ENCODE data around the gene SOS1. TPM values are rescaled to one million over a fixed set of nuclear protein-coding genes. Genes with fewer than 3 reads are reported as not detected.

Gene SOS1
- total RNA-seq, 1 donor from 2014 or later, result 44.0 TPM

- H3K27ac ChIP-seq (ENCODE audit: low read depth, low read length), result no peak overlapping the region
- TF ChIP-seq EZH2 (IDR thresholded peaks at IDR 0.05; ENCODE audit: insufficient read depth, low read length) (no peak), CTCF (IDR thresholded peaks at IDR 0.05; ENCODE audit: insufficient read depth, low read depth, low read length) (no peak)
- DNase-seq (ENCODE audit: low read depth) (no peak), FAIRE-seq (no peak)
- no peaks in the 10 kb centered on the region for H3K36me3 Mint-ChIP-seq (ENCODE audit: low read depth, unreplicated experiment)
- H3K9me3 Mint-ChIP-seq (ENCODE audit: unreplicated experiment), result no peaks in the 10 kb centered on the region
- no peaks in the 10 kb centered on the region for H3K27me3 Mint-ChIP-seq (ENCODE audit: low read depth, unreplicated experiment)
- H3K4me3 ChIP-seq (ENCODE audit: insufficient read depth, low read depth, low read length), result no peak overlapping the region
- H3K9ac ChIP-seq (ENCODE audit: low read length), result no peak overlapping the region
- H3K27me3 ChIP-seq (ENCODE audit: insufficient read depth, low read length), result no peaks in the 10 kb centered on the region
- H3K4me1 Mint-ChIP-seq (ENCODE audit: low read depth, unreplicated experiment), result no peaks in the 10 kb centered on the region
- no peaks in the 10 kb centered on the region for H3K79me2 ChIP-seq (ENCODE audit: insufficient read depth, low read length)
- H3K4me1 ChIP-seq (ENCODE audit: insufficient read depth, low read length), result no peaks in the 10 kb centered on the region
- no peak overlapping the region for H3K4me3 Mint-ChIP-seq (ENCODE audit: unreplicated experiment)
- H3K27ac Mint-ChIP-seq (ENCODE audit: unreplicated experiment), result no peak overlapping the region
- no peak overlapping the region for H3K4me2 ChIP-seq (ENCODE audit: low read length)
- no peaks in the 10 kb centered on the region for H4K20me1 ChIP-seq (ENCODE audit: insufficient read depth, low read length)
- H3K9me3 ChIP-seq (ENCODE audit: insufficient read depth, low read depth, low read length), result no peaks in the 10 kb centered on the region
- H2AFZ ChIP-seq (ENCODE audit: low read depth, low read length), result no peak overlapping the region
- H3K36me3 ChIP-seq (ENCODE audit: insufficient read depth, low read length), result peaks cover 8% of the 10 kb centered on the region
These were observed 98.1 kb downstream of the SOS1 start for GRCh38 chr2:39022642-39023235.

GRCh38 chr2:39020383-39020782 is 100.5 kb downstream of the SOS1 start:
- Histone ChIP-seq H2AFZ (ENCODE audit: low read depth, low read length) (no peak overlapping the region), H3K4me1 (ENCODE audit: insufficient read depth, low read length) (no peaks in the 10 kb centered on the region), H3K4me2 (ENCODE audit: low read length) (no peak overlapping the region), H3K36me3 (ENCODE audit: insufficient read depth, low read length) (peaks cover 8% of the 10 kb centered on the region), H3K4me3 (ENCODE audit: insufficient read depth, low read depth, low read length) (no peak overlapping the region), H3K27me3 (ENCODE audit: insufficient read depth, low read length) (no peaks in the 10 kb centered on the region), H3K27ac (ENCODE audit: low read depth, low read length) (no peak overlapping the region), H4K20me1 (ENCODE audit: insufficient read depth, low read length) (no peaks in the 10 kb centered on the region), H3K79me2 (ENCODE audit: insufficient read depth, low read length) (no peaks in the 10 kb centered on the region), H3K9me3 (ENCODE audit: insufficient read depth, low read depth, low read length) (no peaks in the 10 kb centered on the region), H3K9ac (ENCODE audit: low read length) (no peak overlapping the region)
- Mint-ChIP-seq H3K27me3 (ENCODE audit: low read depth, unreplicated experiment) (no peaks in the 10 kb centered on the region), H3K4me3 (ENCODE audit: unreplicated experiment) (no peak overlapping the region), H3K9me3 (ENCODE audit: unreplicated experiment) (no peaks in the 10 kb centered on the region), H3K4me1 (ENCODE audit: low read depth, unreplicated experiment) (no peaks in the 10 kb centered on the region), H3K36me3 (ENCODE audit: low read depth, unreplicated experiment) (no peaks in the 10 kb centered on the region), H3K27ac (ENCODE audit: unreplicated experiment) (no peak overlapping the region)
- DNase-seq (ENCODE audit: low read depth) (no peak), FAIRE-seq (no peak)
- TF ChIP-seq CTCF (IDR thresholded peaks at IDR 0.05; ENCODE audit: insufficient read depth, low read depth, low read length), result no peak
- no peak for TF ChIP-seq EZH2 (IDR thresholded peaks at IDR 0.05; ENCODE audit: insufficient read depth, low read length)

- no peak overlapping the region for H3K9ac ChIP-seq (ENCODE audit: low read length)
- H3K27me3 Mint-ChIP-seq (ENCODE audit: low read depth, unreplicated experiment), result no peaks in the 10 kb centered on the region
- no peaks in the 10 kb centered on the region for H4K20me1 ChIP-seq (ENCODE audit: insufficient read depth, low read length)
- no peaks in the 10 kb centered on the region for H3K4me1 ChIP-seq (ENCODE audit: insufficient read depth, low read length)
- H3K9me3 Mint-ChIP-seq (ENCODE audit: unreplicated experiment), result no peaks in the 10 kb centered on the region
- H3K79me2 ChIP-seq (ENCODE audit: insufficient read depth, low read length), result no peaks in the 10 kb centered on the region
- H3K4me2 ChIP-seq (ENCODE audit: low read length), result no peak overlapping the region
- no peak for TF ChIP-seq EZH2 (IDR thresholded peaks at IDR 0.05; ENCODE audit: insufficient read depth, low read length)
- TF ChIP-seq CTCF (IDR thresholded peaks at IDR 0.05; ENCODE audit: insufficient read depth, low read depth, low read length), result no peak
- H3K27ac Mint-ChIP-seq (ENCODE audit: unreplicated experiment), result no peak overlapping the region
- H3K4me3 ChIP-seq (ENCODE audit: insufficient read depth, low read depth, low read length), result no peak overlapping the region
- no peak for FAIRE-seq
- H2AFZ ChIP-seq (ENCODE audit: low read depth, low read length), result no peak overlapping the region
- no peak for DNase-seq (ENCODE audit: low read depth)
- no peaks in the 10 kb centered on the region for H3K4me1 Mint-ChIP-seq (ENCODE audit: low read depth, unreplicated experiment)
- H3K27me3 ChIP-seq (ENCODE audit: insufficient read depth, low read length), result no peaks in the 10 kb centered on the region
- H3K27ac ChIP-seq (ENCODE audit: low read depth, low read length), result no peak overlapping the region
- no peaks in the 10 kb centered on the region for H3K9me3 ChIP-seq (ENCODE audit: insufficient read depth, low read depth, low read length)
- H3K4me3 Mint-ChIP-seq (ENCODE audit: unreplicated experiment), result no peak overlapping the region
- no peaks in the 10 kb centered on the region for H3K36me3 Mint-ChIP-seq (ENCODE audit: low read depth, unreplicated experiment)
- peaks cover 11% of the 10 kb centered on the region for H3K36me3 ChIP-seq (ENCODE audit: insufficient read depth, low read length)
These were observed 102.2 kb downstream of the SOS1 start for GRCh38 chr2:39018638-39019037.
